ENCODE results near the gene ADAMTS18.

Gene ADAMTS18

GRCh38 chr16:77387815-77388209 is 47.0 kb downstream of the ADAMTS18 start:
- DNase-seq (ENCODE audit: low read depth): no peak
- no peak for TF ChIP-seq CTCF (IDR thresholded peaks at IDR 0.05; ENCODE audit: control insufficient read depth, insufficient read depth, low read depth, low read length, missing control alignments)
- H3K4me3 ChIP-seq (ENCODE audit: control insufficient read depth, low read depth, low read length): no peak overlapping the region

- DNase-seq (ENCODE audit: low read depth): no peak
- no peak for TF ChIP-seq CTCF (IDR thresholded peaks at IDR 0.05; ENCODE audit: control insufficient read depth, insufficient read depth, low read depth, low read length, missing control alignments)
- no peak overlapping the region for H3K4me3 ChIP-seq (ENCODE audit: control insufficient read depth, low read depth, low read length)
Observed at GRCh38 chr16:77386831-77387814, 47.7 kb downstream of the ADAMTS18 start.

DNA sequence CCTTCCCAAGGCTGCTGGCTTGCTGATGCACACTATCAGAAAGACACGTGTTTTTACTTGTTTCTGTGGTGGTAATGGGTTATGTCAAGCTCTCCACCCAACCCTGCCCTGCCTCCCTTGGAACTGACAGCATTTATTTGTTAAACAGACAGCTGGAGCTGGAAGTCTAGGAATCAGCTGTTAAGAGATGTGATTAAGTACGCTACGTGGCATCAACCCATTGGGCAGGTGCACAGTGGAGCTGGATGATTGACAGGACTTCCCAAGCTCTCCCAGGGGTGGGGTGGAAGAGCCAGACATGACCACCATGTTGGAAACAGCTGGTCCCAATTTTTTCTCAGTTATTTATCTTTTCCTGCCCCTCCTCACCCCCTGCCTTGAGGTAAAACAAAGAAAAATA is 49.4 kb downstream of the ADAMTS18 start:
- no peak for DNase-seq (ENCODE audit: low read depth)
- no peak overlapping the region for H3K4me3 ChIP-seq (ENCODE audit: control insufficient read depth, low read depth, low read length)
- TF ChIP-seq CTCF (IDR thresholded peaks at IDR 0.05; ENCODE audit: control insufficient read depth, insufficient read depth, low read depth, low read length, missing control alignments): no peak

GRCh38 chr16:77383606-77384187 is 51.1 kb downstream of the ADAMTS18 start:
- H3K4me3 ChIP-seq (ENCODE audit: control insufficient read depth, low read depth, low read length): no peak overlapping the region
- DNase-seq (ENCODE audit: low read depth): no peak
- TF ChIP-seq CTCF (IDR thresholded peaks at IDR 0.05; ENCODE audit: control insufficient read depth, insufficient read depth, low read depth, low read length, missing control alignments): no peak

GRCh38 chr16:77376358-77376757 is 58.5 kb downstream of the ADAMTS18 start:
- TF ChIP-seq CTCF (IDR thresholded peaks at IDR 0.05; ENCODE audit: control insufficient read depth, insufficient read depth, low read depth, low read length, missing control alignments): no peak
- DNase-seq (ENCODE audit: low read depth): no peak
- no peak overlapping the region for H3K4me3 ChIP-seq (ENCODE audit: control insufficient read depth, low read depth, low read length)

- DNase-seq (ENCODE audit: low read depth): no peak
- no peak overlapping the region for H3K4me3 ChIP-seq (ENCODE audit: control insufficient read depth, low read depth, low read length)
- TF ChIP-seq CTCF (IDR thresholded peaks at IDR 0.05; ENCODE audit: control insufficient read depth, insufficient read depth, low read depth, low read length, missing control alignments): no peak
Observed at GRCh38 chr16:77375396-77375795, 59.4 kb downstream of the ADAMTS18 start.

Data from AG09309 (cell line).